Stimulated activated CD8-positive, alpha-beta memory T cell treated with anti-CD3 and anti-CD28 coated beads, Interleukin-4, amount 100 ng/mL, for 4 hours (primary cell): ENCODE results near the gene PDE6D.

Experiments
- DNase-seq, 2 donors: peaks; one replicate each; pipeline ENCODE4 v3.0.0-alpha.2; 2020; ENCODE audit warnings: low read depth in 2 of 2, low spot score in 1 of 2

PDE6D gene

DNA sequence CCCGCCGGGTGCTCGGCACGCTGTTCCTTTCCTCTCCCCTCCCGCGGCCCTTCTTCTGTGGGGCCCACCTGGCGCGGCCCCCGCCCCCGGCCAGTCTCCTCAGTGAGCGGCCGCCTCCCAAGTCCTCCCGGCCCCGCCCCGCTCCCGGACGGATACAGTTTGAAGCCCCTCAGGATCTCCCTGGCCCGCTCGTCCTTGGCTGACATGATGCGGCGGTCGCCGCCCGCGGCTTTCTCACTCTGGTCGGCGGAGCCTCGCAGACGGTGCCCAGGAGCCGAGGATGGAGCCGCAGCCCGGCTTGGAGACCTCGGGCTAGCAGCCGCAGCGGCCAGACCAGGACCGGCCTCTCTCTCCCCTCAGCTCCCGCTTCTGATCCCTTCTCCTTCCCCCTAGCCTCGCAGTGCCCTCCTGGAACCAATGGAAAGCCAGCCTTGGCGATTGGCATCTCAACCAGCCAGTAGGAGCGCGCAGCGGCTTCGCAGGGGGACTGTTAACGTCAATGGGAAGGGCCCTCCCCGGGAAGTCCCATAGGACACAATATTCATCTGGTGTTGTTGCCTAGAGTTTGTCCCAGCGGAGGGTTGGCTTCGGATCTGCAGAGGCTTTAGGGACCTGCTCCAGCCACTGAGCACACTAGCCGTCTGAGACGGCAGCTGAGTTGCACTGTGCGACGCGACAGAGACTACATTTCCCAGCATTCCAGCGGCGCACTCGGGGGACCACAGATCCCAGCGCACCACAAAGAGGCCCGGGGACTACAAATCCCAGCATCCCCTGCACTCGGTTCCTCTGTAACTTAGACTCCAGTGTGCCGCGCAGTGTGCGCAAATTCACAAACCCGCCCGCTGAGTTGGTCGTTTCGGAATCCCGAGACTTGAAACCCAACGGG, at the start of gene PDE6D:
Gene PDE6D (minus strand): TSS at position 374 of the 889 bp plus-strand sequence. CDS start 168 bp downstream, at position 206.
- DNase-seq, result peak; percentile 92 to 94

DNA sequence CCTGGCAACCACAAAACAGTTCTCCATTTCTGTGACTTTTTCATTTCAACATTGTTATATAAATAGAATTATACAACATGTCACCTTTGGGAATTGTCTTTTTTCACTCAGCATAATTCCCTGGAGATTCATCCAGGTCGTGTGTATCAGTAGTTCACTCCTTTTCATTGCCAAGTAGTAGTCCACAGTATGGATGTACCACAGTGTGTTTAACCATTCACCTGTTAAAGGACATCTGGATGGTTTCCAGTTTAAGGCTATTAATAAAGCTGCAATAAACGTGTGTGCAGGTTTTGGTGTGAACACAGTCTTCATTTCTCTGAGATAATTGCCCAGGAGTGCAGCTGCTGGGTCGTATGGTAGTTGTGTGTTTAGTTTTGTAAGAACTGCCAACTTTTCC, 40.8 kb upstream of the PDE6D start:
- DNase-seq, result no peak

DNA sequence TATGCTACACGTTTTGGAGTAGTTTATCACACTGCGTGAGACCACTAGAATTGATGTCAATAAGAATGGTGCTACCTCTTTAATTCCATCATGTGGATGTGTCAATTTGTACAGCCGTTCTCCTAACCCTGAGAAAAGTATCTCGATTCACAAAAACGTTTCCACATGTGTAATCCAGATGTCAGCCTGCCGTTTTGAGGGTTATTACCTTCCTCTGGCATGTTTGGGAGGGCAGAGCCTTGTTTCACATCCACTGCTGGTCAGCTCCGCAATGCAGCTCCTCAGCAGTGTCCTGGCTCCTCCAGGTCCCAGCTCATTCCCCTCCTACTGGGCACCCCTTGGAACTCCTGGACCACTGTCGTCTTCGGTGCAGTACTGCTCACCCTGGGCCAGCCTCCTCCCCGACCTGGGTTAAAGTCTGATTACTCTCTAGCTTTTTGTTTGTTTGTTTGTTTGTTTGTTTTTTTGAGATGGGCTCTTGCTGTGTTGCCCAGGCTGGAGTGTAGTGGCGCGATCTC, 39.8 kb upstream of the PDE6D start:
- DNase-seq, result no peak

DNA sequence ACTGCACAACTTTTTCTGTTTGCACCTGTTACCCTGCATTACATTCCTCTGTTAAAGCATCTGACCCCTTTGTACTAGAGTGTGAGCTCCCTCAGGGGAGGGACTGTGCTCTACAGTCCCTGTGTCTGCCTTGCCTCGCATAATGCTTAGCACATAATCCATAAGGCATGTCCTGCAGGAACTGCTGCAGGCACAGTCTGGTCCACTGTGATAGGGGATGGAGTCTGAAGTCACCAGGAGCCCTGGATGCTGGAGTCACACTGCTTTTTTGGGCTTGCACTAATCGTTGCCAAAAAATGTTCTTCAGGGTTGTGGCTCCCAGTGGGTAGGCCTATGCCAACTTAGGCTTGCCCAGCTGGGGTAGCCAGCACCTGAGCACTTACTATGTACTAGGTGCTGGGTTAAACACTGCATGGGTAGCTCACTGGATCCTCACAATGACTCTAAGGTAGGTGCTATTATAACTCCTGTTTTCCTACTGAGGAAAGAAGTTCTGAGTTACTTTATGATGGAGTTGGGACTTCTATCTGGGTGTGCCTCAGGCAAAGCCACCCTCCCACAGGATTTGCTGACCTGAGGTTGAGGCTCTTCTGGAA, 38.5 kb upstream of the PDE6D start:
- no peak for DNase-seq

DNA sequence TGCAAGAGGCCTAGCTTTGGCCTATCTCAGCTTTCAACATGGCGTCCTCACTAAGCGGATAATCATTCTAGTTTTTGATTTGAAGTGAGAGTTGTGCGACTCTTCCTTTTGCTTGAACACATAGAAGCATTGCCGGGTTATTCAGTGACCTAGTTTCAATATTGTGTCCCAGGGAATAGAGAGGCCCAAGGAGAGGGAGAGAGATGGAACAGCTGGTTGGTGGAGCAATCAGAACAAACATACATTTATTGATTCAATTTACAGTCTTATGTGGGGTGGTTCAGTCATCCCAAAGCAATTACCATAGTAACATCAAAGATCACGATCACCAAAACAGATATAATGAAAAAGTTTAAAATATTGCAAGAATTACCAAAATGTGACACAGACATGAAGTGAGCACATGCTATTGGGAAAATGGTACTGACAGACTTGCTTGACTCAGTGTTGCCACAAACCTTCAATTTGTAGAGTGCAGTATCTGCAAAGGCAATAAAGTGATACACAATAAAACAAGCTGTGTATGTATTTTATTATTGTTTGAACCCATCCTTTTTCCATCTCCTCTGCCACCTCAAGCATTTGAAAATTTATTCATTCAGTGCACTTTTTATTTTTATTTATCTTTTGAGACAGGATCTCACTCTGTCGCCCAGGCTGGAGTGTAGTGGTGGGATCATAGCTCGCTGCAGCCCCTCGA, 35.4 kb upstream of the PDE6D start:
- no peak for DNase-seq

DNA sequence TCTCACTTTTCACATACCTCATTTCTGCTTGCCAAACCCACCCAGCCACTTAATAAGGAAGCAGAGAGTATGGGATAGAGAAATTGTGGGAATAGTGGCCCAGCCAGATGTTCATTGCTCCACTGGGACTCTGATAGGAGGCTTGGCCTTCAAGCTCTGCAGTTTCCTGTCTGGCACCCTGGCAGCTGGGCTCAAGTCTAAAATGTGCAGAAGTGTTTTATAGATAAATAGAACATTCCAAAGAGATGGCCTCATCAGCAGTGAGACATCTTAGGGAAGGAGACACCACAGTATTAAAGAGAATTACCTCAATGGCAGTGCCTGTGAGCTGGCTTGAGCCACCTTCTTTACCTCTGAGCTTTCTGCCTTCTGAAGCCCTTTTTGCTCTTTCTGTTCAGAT, 29.8 kb upstream of the PDE6D start:
- no peak for DNase-seq

DNA sequence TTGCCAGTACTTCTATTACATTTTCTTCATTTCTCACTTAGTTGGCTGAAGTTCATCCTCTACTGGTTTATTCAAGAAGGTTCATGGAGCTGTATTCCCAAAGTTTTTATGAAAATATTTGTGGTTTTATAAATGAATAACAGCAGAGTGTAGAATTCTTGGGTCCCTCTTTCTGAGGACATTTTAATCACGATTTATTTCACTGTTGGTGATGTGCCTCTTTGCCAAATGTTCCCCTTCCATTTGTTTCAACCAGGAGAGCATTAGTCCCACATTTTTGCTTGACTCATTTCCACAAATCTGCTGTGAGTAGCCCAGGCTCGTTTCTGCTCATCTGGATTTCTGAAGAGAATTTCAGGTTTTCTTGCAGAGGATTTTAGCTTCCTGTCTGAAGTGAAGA, 25.9 kb upstream of the PDE6D start:
- DNase-seq, result no peak

DNA sequence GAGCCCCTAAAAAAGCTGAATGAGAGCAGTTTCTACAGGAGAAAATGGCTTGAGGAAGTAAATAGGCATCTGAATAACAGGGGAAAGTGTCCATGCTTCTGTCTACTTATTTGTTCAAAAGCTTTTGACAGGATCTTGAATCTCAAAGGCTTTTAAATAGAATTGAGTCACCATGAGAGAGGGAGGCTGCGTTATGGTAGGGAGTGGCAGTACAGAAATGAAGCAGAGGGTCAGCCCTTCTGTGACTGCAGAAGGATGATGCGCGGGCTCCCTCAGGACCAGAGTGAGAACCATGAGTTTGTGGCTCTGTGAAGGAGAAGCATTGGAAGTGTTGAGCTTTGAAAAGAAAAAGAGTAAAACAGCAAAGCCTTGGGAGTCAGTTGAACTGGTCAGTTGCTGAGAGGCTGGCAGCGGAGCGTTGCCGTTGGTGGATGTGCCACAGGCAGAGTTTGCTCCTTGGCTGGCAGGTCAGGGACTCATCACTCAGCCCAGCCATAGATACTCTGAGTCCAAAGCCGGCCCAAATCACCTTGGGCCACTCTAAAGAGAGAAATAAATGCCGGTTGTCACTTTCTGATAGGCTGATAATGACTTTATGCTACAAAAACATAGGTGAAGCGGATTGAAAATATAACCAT, 22.5 kb upstream of the PDE6D start:
- no peak for DNase-seq

DNA sequence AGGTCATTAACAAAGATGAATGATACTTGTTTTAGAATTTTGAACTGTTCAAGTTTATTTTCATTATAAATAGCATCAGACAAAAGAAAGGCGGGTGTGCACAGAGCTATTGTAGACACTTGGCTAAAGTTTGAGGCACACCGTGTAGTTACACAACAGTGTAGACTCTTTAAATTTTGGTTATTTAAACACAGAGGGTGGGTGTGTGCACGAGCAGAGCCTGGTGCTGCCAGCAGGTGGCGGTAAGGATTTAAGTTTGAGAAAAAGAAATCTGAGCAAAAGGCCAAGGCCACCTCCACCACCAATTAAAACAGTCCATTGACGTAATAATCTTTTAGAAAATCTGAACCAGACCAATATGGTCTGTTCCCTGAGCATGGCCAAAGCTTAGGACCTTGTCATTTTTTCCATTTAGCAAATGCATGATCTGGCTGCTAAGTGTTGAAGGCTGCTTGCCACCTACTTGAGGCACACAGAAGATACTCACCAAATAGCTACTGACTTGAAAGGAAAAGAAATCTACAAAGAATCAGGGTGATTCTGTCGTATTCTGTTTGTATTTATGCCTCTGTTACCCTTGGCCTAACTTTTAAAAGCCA, 19.5 kb upstream of the PDE6D start:
- no peak for DNase-seq

DNA sequence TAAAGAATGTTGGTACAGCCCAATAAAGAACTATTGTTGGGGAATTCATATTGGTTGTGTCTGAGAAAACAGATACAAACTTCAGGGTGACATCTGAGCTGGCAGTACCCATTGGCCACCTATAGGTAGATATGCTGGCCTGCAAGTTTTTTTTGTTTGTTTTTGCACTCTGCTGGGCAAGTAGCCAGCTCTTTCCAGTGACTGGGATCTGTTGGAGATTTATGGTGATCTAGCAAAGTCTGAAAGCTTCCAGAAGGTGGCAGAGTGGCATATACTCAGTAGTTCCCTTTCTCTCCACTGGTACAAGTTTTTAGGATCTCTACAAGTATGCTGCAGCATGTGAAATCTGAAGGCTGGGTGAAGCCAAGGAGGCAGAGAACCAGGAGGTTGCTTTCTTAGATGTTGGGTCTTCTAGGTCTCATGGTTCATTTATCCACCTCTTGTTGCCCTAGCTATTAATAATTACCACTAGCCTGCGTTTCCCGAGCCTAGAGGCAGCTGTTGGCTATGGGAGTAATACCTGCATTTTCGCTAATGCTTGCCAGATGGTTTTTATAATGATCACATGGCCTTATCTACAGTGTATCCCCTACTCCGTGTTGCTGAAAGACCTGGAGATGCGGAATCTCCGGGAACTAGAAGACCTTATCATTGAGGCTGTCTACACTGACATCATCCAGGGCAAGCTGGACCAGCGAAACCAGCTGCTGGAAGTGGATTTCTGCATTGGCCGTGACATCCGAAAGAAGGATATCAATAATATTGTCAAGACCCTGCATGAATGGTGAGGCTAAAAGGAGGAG, 14.6 kb upstream of the PDE6D start:
- DNase-seq, result no peak

DNA sequence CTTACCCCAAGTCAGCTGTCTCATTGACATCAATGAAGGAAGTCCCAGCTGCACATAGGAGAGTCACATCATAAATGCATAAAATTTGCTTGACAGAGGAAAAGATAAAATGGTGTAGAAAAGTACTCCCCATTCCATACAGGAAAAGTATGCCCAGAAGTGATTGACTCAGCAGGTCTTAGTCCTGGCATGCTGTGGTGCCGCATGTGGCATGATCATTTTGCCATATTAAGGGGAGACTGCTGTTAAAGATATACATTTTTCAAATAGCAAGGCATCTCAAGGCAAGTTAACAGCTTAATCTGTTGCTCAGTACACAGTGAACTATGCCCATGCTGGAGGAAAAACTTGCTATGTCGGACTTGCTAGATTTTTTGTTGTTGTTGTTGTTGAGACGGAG, 13.3 kb upstream of the PDE6D start:
- DNase-seq, result no peak

DNA sequence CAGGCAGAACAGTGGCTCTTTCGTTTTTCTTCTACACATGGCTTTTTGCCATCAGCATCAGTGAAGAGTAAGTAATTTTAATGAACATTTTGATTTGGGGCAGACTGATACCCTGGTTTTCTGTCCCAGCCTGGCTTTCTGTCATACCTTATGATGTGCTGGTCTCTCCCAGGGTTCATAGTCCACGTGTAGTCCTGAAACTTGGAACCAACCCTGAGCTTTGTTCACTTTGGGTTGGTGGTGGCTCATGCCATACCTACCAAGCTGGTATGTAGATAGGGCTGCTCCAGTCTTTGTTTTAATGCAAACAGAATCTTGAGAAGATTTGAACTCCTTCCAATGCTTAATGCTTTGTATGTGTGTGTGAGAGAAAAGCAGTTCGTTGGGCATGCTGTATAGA, 10.0 kb upstream of the PDE6D start:
- DNase-seq, result no peak

DNA sequence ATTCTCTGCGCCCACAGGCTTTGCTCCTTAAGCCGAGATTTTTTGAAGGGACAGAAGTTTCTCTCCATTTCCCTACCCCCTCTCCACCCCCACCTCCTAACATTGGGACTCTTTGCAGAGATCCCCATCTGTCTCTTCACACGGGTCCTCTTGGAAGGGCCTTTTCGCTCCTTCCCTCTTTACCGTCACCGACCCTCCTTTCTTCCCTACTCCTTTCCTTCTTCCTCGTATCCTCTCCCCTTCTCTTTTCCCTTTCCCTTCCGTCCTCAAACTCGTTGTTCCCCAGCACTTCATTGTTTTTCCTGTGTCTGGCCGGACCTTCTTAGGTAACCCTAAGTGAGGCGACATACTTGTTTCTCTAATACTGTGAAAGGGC, 5.8 kb upstream of the PDE6D start:
- no peak for DNase-seq

DNA sequence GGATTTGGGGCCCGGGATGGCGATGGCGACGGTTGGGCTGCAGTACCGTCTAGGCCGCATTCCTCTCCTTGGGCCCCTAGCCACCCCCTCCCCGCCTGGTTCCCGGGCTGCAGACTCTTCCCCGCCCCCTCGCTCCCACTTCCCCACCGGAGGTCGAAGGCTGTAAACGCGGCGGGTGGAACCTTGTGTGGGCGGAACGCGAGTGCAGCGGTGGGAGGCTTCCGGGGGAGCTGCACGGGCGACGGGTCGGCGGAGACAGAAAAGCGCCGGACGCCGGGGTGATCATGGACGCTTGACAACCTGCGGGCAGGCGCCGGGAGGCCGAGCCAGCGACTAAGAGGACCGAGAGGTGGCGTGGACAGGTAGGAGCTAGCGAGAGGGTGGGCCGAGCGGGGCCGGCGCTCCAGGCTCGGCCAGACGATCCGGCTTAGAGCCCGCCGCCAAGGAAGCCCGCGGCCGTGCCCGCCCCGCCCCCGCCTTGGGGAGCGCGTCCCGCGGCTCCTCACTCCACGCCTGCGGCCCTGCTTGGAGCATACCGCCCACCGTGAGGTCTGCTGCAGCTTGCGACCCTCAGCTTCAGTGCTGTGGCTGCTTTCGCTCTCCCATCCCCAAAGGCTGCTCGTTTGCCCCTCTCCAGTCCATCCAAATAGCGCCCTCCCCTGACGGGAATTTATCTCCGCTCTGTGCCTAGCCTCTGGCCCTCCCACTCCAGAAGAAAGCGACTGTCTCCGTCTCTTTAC, 5.3 kb upstream of the PDE6D start, which contains the start of gene COPS7B:
Gene COPS7B (plus strand): TSS at position 269 of the 740 bp plus-strand sequence. CDS start 2,126 bp downstream, outside the sequence.
- peak; percentile 68 to 70 for DNase-seq

DNA sequence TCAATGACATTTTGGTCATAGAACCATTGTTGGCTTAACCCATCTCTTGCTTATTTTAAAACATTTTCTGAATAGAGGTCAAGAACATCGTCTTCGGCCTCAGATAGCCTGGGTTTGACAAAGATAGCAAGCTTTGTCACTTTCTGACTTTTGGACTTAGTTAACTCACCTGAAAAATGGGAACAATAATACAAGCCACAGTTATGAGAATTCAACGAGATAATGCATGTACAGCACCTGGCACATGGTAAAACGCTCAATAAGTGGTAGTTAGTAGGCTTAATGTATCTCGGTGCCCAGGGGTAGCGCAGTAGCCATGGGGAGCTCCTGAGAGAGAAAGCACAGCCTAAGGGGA, 4.7 kb upstream of the PDE6D start:
- DNase-seq, result no peak

DNA sequence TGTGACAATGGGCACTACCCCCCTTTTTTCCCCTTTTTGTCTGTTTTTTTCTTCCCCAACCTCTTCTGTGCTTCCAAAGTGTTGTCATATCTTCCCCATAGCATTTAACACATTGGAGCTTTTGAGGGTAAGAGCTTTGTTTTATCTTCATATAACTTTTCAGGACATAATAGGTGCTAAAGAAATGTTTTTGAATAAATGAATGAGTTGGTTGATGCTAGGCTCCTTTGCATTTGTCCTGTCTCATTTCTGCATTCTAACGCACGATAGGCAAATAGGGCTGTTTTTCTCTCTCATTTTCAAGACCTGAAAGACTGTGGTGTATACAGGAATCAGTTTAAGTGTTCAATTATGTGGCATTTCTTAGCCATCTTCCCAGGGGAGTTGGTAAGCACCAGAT, 4.3 kb upstream of the PDE6D start:
- DNase-seq, result no peak

DNA sequence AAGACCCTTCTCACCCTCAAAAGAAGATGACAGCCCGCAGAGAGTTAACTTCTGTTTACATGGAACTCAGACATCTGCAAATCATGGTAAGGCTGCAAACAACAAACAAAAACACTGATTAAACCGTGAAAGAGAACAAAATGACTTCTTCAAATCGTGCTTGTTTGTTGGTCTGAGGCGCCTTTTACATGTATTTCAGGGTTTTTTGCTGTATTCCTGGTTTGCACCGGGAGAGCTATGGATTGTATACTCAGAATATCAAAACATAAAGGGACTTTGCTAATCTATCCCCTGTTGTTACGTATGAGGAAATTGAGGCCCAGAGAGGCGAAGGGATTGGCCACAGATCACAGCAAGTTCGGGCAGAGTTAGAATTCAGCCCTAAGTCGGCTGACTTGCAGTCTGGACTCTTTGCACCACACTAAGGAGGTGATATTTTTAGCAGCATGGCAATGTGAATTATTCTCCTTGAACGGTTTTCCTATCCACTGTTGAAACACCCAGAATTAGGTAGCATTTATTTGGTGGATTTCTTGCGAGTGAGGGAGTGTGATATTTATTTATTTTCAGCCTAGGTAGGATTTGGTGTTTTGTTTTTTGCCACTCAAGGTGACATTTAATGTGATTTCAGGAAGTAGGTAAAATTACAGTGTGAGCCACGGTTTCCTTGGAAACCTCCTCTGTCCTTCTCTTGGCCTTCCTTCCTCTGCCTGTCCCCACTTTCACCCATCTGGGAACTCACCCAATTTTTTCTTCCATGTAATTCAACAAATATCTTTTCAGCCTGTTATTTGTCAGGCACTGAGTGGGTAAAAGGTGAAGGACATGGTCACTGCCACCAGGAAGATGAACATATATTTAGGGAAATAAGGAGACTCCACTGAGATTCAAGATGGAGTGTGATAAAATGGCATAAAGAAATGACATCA, 980 bp upstream of the PDE6D start:
- DNase-seq, result no peak

DNA sequence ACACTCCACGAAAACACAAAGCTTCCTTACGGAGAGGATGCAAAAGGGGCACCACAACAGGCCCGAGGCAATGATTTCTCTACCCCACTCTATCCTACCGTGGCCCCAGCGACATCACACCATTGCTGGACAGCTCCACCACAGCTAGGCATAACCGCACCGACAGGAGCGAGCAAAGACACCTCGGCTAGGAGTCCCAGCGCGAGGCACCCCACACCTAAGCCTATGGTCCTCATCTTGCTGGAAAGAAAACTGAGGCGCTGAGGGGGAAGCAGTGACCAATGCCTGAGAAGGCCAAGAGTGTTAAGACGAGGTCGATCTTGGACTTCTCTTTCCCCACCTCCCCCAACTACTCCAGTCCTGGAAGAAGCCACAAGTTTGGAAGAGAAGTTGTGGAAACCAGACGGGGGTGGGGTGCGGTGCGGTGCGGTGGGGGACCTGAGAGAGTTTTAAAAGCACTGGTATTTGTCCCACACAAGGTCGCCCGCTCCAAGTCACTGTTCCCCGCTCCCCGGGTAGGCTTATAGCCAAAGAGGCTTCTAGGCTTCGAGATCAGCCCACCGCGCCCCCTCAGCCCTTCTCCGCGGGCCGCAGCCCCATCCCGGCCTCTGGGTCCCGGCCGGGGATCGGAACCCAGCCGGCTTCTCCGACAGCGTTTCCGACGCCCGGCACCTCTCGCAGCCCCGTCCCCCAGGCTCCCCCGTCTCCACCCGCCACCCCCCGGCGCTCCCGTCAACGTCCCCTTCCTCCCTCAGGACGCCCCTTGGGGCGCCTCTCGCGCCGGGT, 766 bp downstream of the PDE6D start:
- DNase-seq, result no peak
